SKM-1 treated with dmso at 0.1 percent for 144 hours (cell line): ENCODE results near the gene DUSP1.
"Not testable (repeated sequence)": the region's sequence is repeated elsewhere in the genome, so short reads cannot be mapped to it uniquely, and the experiment has no call there.

ENCODE experiments used
- DNase-seq: peaks from one replicate; lab custom pipeline; 2025; ENCODE audit not compliant: unreplicated experiment; lab: John Stamatoyannopoulos, UW

DUSP1 gene

GRCh38 chr5:172770675-172771438, at the start of gene DUSP1:
TSS of gene DUSP1 (minus strand) at chr5:172771195. CDS start at chr5:172770952, 243 bp downstream.
- DNase-seq, result peak; percentile 83

GRCh38 chr5:172820046-172820767, 49.2 kb upstream of the DUSP1 start:
- no peak for DNase-seq

GRCh38 chr5:172819569-172819968, 48.6 kb upstream of the DUSP1 start:
- DNase-seq, result no peak

GRCh38 chr5:172818081-172818480, 47.1 kb upstream of the DUSP1 start:
- no peak for DNase-seq

GRCh38 chr5:172817664-172818063, 46.7 kb upstream of the DUSP1 start:
- DNase-seq, result no peak

- DNase-seq, result no peak
Measured at GRCh38 chr5:172816925-172817562, 46.0 kb upstream of the DUSP1 start.

GRCh38 chr5:172815631-172816030, 44.6 kb upstream of the DUSP1 start:
- DNase-seq, result no peak

GRCh38 chr5:172810996-172811395, 40.0 kb upstream of the DUSP1 start:
- not testable (repeated sequence) for DNase-seq

- no peak for DNase-seq
Measured at GRCh38 chr5:172809774-172810173, 38.8 kb upstream of the DUSP1 start.

- DNase-seq, result no peak
Measured at GRCh38 chr5:172807766-172808311, 36.8 kb upstream of the DUSP1 start.

GRCh38 chr5:172806897-172807672, 36.1 kb upstream of the DUSP1 start:
- DNase-seq, result peak; percentile 88

- no peak for DNase-seq
Measured at GRCh38 chr5:172805736-172806255, 34.8 kb upstream of the DUSP1 start.

- no peak for DNase-seq
Measured at GRCh38 chr5:172805018-172805683, 34.2 kb upstream of the DUSP1 start.

- DNase-seq, result no peak
Measured at GRCh38 chr5:172802567-172803176, 31.7 kb upstream of the DUSP1 start.

GRCh38 chr5:172802112-172802511, 31.1 kb upstream of the DUSP1 start:
- no peak for DNase-seq

GRCh38 chr5:172801179-172801671, 30.2 kb upstream of the DUSP1 start:
- DNase-seq, result no peak

GRCh38 chr5:172800088-172800551, 29.1 kb upstream of the DUSP1 start:
- DNase-seq, result peak; percentile 97

- DNase-seq, result no peak
Measured at GRCh38 chr5:172799416-172799815, 28.4 kb upstream of the DUSP1 start.
